GM19023 (cell line): ENCODE results near the gene ADAMTSL3.

Source experiments
- ATAC-seq: cut with Tn5 transposase; IDR thresholded peaks from one replicate; pipeline ENCODE4 v1.9.1; 2021; ENCODE audit warnings: mild to moderate bottlenecking, moderate library complexity; ENCODE audit not compliant: unreplicated experiment

Gene ADAMTSL3

GRCh38 chr15:83914906-83915305 lies 261.0 kb downstream of the ADAMTSL3 start:
- no peak for ATAC-seq

GRCh38 chr15:83917432-83917831 lies 263.5 kb downstream of the ADAMTSL3 start:
- ATAC-seq, result no peak

DNA sequence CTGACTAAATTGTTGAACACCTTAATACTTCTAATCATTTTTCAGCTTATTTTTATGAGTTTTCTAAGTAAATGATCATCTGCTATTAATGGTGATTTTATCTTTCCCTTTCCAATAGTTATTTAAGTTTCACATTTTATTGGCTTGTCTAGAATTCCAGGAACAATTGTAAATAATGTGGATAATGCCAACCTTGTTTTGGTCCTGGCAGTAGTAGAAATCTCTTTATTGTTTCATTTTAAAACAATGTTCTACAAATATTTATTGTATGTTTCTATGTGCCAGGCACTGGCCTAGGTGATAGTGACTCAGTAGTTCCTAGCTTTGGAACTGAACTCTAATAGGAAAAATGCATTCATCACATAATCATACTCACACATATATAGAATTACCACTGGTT lies 264.1 kb downstream of the ADAMTSL3 start:
- ATAC-seq, result no peak

DNA sequence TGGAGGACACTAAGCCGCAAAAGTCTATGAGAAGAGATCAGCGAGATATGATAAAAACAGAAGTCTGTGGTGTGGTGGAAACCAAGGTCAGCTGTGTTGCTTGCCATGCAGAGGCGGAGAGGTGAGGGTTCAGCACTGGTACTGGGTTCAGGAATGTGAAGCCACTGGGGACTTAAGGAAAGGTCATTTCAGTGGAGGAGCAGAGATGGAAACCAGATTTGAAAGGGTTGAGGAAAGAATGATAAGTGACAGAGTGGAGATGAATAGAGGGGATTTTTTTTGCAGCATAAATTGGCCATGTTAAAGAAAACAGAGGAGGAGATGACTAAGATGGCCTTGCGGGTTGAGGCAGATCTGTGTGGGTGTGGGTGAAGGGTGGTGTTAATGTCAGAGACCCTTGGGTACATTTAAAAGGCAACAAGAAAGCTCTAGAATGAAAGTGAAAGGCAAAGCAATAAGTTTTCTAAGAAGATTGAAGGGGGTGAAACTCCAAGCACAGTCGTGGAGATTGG lies 265.5 kb downstream of the ADAMTSL3 start:
- peak; percentile 80 for ATAC-seq

- ATAC-seq, result no peak
Observed at GRCh38 chr15:83919978-83920510, 266.1 kb downstream of the ADAMTSL3 start.

DNA sequence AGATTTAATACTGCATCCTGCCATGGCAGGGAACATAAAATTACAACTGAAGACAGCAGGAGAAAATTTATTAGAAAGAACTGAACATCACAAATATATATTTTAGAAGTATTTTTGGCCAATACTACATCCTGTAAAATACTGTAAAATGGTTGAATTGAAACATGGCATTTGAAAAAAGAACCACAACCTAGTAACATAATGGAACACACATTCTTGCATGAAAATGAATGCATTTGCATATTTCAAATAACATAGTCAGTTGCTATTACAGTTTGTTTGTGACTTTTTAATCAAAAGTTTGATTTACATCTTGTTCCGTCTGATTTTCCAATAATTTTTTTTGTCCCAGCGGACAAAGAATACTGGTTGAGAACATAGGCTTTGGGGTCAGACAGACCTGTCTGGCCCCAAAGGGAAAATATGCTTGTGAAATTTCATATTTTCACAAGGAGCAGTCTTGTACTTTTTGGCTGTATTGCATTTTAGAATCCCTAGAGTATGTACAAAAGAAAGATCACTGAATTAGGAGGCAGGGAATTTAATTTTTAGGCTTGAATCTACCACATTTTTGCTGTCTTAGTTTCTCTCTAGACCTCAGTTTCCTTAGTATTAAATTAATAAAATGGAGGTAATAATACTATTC lies 268.8 kb downstream of the ADAMTSL3 start:
- no peak for ATAC-seq

DNA sequence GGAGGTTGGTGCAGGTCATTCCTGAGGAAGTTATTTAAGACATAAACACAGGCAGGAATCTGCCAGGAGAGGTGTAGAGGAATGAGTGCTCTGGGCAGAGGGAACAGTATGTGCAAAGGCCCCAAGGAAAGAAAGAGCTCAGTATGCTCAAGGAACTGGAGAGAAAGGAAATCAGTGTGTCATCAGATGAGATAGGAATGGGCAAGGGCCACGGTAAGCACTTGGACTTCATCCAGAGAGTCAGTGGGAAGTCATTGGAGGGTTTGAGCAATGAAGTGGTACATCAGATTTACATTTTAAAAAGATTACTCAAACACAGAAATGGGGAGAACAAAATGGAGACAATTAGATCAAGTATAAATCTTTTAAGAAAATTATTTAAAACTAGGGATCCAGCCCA lies 272.2 kb downstream of the ADAMTSL3 start:
- ATAC-seq, result no peak

DNA sequence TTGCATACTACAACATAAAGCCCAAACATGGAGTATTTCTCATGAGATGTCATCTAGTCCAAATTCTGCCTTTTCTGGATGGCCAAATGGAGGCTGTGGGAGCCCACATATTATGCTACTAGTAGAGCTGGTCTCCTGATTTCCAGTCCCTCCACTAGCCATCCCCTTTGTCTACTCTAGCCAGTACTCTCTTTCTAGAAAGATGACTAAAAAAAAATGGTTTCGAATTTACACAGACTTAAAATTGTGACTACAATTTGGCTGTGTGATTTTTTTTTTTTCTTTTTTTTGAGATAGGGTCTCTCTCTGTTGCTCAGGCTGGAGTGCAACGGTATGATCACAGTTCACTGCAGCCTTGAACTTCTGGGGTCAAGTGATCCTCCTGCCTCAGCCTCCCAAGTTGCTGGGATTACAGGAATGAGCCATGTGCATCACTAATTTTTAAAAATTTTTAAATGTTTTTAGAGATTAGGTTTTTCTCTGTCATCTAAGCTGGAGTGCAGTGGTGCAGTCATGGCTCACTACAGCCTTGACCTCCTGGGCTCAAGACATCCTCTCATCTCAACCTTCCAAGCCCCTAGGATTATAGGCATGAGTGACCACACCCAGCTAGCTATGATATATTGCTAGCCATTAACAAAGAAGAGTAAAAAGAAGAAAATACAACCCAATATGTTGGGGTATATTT lies 273.9 kb downstream of the ADAMTSL3 start:
- ATAC-seq, result peak; percentile 42

DNA sequence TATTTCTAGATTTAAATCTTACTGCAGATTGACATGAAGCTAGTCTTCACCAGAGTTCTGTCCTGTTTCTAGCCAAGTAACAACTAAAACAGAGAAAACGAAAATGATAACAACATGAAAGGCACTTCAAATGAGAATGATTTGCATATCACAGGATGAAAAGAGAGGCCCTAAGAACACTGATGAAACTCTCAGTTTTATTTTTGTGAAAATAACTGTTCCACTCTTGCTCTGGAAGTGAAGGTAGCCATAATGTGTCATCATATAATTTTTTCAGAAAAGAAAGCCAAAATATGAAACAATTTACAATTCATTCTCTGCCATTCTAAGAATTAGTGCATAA lies 274.4 kb downstream of the ADAMTSL3 start:
- peak; percentile 78 for ATAC-seq

DNA sequence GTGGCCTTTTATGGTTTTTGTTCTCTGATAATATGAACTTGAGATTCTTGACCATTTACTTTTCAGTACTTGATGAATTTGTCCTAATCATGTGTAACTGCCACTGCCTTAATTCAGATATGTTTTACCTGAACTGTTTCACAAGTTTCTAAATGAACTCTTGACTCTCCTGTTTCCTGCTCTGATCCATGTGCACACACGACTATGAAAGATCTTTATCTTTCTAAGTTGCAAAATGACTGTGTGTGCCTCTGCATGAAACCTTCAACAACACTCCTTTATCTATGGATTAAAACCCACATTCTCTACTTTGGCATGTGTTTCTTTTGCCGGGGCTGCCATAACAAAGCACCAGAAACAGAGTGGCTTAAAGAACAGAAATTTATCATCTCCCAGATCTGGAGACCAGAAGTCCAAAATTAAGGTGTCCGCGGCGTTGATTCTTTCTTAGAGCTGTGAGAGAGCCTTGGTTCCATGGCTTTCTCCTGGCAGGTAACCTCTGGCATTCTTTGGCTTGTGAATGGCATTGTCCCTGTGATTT lies 275.0 kb downstream of the ADAMTSL3 start:
- ATAC-seq, result no peak

DNA sequence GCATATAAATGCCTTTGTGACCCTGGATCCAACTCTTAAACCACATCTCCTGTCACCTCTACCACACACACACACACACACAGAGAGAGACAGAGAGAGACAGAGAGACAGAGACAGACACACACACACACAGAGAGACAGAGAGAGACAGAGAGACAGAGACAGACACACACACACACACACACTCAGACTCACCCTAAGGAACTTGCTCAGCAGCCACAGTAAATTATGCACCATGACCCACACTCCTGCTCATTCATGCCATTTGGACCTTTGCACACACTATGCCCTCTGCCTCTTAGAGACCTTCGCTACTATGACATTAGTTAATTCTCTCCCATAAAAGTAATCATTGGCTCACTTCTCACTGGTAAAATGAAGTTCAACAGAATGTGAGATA lies 275.7 kb downstream of the ADAMTSL3 start:
- ATAC-seq, result no peak

DNA sequence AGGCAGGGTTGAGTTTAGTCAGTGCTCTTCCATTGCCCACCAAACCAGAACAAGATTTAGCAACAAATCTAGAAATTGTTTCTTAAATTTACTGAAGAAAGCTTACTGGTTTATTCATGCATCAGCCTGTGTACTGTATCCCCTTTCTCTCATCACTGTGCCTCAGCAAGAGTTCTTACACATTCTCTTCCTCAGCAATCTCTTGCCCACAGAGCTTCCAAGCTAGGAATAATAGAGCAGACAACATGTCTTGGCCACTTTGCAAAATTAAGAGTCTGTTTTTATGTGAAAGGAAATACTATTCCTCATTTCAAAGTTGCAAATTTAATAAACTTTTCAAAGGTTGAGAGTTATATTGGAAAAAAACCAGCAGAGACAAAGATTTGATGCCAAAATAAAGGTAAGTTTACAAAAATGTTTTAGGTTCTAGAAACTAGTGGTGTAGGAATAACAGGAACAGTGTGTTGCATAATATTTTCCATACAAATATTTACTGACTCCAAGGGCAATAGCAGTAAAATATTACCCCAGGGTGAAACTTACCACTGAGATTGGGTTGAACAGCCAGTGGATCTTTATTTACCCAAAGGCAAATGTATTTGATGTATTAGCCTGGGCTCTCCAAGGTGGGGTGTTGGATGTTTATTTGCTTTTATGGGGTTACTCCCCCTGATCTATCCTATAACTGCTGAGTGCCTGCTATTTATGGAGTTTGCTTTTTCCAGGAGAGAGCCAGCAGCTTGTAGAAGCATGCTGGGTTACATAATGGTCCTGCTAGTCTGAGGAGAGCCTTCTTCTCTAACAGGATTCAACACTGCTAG lies 276.7 kb downstream of the ADAMTSL3 start:
- no peak for ATAC-seq

- ATAC-seq, result no peak
Observed at GRCh38 chr15:83935774-83936173, 281.9 kb downstream of the ADAMTSL3 start.

- ATAC-seq, result no peak
Observed at GRCh38 chr15:83940136-83940535, 286.2 kb downstream of the ADAMTSL3 start.

DNA sequence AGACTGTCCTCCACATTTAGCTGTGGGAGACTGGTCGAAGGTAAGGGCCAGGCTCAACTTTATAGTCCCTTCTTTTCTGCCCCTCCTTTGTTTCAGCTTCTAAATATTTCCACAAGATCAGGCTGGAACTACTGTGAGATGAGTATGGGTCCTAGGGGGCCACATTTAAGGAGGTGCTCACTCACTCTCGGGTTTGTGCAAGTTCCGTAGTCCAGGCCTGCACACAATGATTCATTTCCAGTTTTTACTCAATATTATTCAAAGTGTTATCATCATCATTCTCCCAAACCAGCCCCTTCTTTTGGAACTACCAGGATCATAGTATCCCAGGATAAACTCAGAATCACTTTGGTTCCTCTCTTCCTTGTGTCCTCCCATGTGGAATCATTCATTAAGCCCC lies 289.1 kb downstream of the ADAMTSL3 start:
- no peak for ATAC-seq

GRCh38 chr15:83943849-83944404 lies 290.0 kb downstream of the ADAMTSL3 start:
- no peak for ATAC-seq

- ATAC-seq, result no peak
Observed at GRCh38 chr15:83947156-83947555, 293.2 kb downstream of the ADAMTSL3 start.

GRCh38 chr15:83954506-83954905 lies 300.6 kb downstream of the ADAMTSL3 start:
- no peak for ATAC-seq

DNA sequence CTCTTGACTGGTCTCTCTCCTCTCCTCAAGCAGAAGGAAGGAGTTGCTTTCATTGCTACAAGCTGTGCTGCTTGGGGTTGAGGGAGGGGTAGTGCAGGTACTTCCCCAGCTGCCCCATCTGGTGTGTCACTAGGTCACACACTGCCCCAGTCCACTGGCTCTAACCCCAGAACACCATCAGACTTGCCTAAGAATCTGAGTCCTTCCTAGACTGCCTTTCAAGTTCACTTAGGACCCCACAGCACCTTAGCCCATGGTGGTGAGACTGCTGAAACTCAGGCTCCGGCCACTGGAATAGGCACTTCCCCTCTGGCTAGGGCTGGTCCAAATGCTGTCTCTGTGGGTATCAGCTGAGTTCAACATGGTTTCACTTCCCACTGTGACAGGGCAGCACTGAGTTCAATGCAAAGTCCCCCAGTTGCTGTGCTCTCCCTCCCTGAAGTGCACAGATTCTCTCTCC lies 301.9 kb downstream of the ADAMTSL3 start:
- peak; percentile 97 for ATAC-seq

- ATAC-seq, result no peak
Observed at GRCh38 chr15:83956887-83957286, 303.0 kb downstream of the ADAMTSL3 start.

DNA sequence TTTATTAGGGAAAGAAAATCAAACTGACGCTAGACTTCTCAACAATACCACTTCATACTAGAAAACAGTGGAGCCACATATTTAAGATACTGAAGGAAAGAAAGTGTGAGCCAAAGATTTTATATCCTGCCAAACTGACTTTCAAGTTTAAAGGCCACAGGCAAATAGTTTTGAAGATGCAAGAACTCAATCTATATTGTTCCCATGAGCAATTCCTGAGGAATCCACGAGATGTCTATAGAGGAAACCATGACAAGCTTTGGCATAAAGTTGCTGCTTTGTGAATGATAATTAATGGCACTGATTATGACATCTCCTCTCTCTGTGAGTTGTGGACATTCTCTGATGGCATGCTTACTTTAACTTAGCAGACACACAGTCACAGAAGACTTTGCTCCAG lies 305.6 kb downstream of the ADAMTSL3 start:
- ATAC-seq, result no peak
